Stimulated activated CD8-positive, alpha-beta memory T cell treated with anti-CD3 and anti-CD28 coated beads, Interleukin-15, amount 100 ng/mL, for 48 hours (primary cell): ENCODE results near the gene PELI1.
A peak's percentile ranks its signal among the peaks of the same experiment; 100 is the strongest.
"Not testable (repeated sequence)": the region's sequence is repeated elsewhere in the genome, so short reads cannot be mapped to it uniquely, and the experiment has no call there.

Experiments
- DNase-seq, 2 donors: peaks; one replicate each; pipeline ENCODE4 v3.0.0-alpha.2; 2020; ENCODE audit warnings: low read depth in 2 of 2

Gene PELI1

DNA sequence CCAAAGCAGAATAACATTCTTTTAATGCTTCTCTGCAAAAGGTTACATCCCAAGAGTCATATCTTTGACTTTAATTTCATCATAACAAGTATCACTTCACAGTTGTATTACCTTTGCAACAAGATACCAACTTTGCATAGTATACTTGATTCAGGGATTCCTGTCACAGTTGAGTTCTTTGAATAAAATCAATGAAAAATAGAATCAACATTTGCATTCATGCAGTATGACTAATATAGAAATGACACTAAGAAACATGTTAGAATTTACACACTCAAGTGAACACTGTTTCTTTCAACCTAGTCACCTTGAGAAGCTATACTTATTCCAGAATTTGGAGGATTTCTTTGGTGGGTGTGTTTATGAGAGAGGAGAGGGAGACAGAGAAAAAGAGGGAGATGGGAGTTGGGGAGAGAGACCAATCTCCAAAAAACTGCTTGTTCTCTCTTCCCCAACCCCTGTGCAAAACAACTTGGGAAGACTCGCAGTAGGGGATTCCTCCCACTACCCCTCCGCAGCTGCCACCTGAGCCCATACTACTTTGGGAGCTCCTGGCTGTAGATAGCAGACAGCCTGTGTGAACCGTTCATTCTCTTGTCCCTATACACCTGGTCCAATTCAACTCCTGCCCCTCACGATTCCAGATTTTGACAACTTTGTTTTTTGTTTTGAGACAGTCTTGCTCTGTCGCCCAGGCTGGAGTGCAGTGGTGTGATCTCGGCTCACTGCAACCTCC, 57.7 kb downstream of the PELI1 start:
- DNase-seq = no peak

DNA sequence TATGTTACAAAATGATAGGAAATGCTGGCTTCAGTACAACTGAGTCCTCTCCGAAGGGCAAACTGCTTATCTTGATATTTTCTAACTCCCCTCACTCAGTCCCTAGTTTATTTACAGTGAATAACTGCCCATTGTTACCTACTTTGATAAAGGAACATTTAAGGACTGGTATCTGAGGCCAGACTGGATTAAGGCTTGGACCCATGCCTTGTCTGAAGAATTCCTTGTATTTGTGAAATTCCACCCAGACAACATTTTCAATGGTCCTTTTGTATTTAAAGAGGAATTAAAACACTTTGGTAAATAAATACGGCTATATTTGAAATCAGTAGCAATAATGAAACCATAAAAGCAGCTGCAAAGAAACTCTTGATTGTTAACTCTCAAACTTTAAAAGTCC, 58.3 kb downstream of the PELI1 start:
- no peak for DNase-seq

DNA sequence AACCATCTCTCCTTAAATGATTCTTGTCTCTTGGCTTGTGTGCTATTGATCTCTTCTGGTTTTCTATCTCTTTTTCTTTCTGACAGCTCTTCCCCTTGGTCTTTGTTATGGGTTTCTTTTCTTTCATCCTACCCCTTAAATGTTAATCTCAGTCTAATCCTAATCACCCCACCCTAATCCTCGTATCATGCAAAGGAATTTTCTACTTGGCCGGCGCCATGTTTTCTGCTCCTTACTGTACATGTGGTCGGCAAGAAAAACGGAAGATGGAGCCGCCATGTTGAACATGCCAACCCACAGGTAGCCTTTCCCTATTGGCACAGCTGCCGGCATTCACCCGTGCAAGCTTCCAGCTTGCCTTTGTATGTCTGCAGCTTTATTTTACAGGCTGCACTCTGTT, 63.2 kb downstream of the PELI1 start:
- DNase-seq = no peak

- no peak for DNase-seq
Observed at GRCh38 chr2:64080179-64080578, 64.0 kb downstream of the PELI1 start.

GRCh38 chr2:64079688-64080087, 64.5 kb downstream of the PELI1 start:
- DNase-seq = not testable (repeated sequence)

DNA sequence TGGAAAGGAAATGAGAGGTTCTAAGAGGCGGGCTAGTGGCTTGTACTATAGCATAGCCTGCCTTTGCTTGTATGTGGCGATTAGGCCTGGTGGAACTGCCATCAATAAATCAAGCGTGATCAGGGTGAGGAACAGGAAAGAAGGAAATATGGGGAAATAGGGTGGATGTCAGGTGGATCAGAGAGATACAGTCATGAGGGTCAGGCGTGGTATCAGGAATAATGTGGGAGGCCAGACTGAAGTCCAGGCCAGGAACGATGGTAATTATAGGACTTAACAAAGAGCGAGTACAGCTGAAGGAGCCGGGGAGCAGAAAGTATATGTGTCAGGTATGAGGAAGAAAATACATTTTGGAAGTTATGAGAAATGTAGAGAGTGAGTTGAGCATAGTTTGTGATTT, 67.4 kb downstream of the PELI1 start:
- not testable (repeated sequence) for DNase-seq

DNA sequence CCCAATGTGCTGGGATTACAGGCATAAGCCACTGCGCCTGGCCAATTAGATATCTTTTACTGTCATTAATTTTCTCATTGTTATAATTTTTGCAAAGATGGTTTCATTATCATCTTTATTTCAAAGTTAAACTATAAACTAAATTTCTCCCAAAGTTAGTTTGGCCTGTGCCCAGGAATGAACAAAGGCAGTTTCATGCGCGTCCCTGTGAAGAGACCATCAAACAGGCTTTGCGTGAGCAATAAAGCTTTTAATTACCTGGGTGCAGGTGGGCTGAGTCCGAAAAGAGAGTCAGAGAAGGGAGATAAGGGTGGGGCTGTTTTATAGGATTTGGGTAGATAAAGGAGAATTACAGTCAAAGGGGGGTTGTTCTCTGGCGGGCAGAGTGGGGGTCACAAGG, 69.6 kb downstream of the PELI1 start:
- DNase-seq = not testable (repeated sequence)

GRCh38 chr2:64067326-64067725, 76.9 kb downstream of the PELI1 start:
- no peak for DNase-seq

- no peak for DNase-seq
Observed at GRCh38 chr2:64065516-64065915, 78.7 kb downstream of the PELI1 start.

GRCh38 chr2:64063924-64064331, 80.3 kb downstream of the PELI1 start:
- no peak for DNase-seq

- no peak for DNase-seq
Observed at GRCh38 chr2:64063454-64063853, 80.8 kb downstream of the PELI1 start.

- no peak for DNase-seq
Observed at GRCh38 chr2:64062840-64063239, 81.4 kb downstream of the PELI1 start.

DNA sequence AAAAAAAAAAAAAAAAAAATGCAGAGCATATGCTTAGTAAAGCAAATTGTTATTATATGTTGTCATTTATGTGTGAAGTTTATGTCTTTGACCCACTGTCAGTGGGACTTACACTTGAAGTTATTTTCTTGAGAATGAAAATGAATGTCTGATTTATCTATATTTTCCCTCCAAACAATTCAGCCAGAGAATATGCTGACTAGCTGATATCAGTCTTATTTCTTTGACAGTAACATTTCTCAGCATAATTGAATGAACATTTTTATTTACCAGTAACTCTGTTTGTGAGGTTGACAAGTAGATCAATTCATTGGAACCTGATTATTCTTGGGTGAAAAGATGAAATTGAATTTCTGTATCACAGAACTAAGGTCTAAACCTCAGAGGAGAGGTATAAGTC, 85.0 kb downstream of the PELI1 start:
- no peak for DNase-seq

DNA sequence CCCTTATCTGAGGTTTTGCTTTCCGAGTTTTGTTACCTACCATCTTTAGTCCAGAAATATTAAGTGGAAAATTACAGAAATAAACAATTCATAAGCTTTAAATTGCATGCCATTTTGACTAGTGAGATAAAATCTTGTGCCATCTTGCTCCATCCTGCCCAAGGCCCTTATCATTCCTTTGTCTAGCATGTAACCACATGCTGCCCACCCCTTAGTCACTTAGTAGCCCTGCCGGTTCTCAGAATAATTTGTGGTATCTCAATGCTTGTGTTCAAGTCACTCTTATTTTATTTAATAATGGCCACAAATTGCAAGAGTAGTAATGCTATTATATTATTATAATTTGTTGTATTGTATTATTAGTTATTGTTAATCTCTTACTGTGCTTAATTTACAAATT, 88.2 kb downstream of the PELI1 start:
- no peak for DNase-seq

DNA sequence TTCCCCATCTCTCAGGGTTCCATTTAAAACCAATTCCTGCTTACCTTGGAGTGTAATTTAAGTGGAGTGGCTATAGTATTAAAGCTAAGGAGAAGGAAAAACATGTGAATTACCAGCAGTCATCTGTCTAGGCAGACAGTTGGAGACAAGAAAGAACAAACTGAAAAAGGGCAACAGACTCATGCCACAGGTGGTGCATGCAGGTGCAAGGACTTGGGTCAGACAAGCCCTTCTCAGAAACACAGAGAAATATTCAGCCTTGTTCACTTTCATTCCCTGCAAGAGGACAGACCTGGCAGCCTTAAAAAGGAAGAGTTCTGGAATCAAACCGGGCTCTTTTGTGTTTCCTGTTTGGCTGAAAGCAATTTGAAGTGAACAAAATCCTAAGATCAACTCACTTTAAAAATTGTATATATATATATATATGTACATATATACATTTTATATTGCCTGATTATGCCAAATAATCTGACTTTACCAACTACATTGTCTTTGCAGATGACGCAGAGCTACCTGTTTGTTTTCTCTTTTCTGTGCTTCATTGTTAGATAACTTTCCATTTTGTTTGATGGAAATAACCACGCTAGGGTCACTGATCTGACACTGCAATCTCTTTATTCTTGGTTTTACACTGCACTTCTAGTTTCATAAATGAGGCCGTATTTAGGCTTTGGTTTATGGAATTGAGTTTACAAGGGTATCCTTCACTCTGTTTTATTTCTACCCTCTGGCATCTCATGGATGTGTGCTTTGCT, 89.9 kb downstream of the PELI1 start:
- no peak for DNase-seq

GRCh38 chr2:64052463-64053241, 91.6 kb downstream of the PELI1 start:
- DNase-seq = no peak

GRCh38 chr2:64049633-64050220, 94.5 kb downstream of the PELI1 start:
- DNase-seq = peak in 1 of 2 donors; percentile 38

DNA sequence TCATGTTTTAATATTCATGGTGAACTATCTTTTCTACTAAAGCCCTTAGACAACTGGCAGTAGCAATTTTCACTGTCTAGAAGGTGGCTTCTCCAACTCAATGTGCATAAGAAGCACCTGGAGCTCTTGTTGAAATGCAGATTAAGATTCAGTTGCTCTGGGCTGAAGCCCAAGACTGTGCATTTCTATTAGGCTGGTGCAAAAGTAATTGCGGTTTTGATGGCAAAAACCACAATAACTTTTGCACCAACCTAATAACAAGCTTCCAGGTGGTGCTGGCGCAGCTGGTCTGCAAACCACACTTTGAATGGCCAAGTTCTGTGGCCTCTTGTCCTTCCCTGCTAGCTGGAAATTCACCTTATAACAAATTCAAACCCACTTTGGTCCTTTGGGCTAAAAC, 98.3 kb downstream of the PELI1 start:
- no peak for DNase-seq
